GM23338 (cell line): ENCODE measurements around the gene UBE3A. TPM values are rescaled to one million over a fixed set of nuclear protein-coding genes. Genes with fewer than 3 reads are reported as not detected.

ENCODE experiments used
- ATAC-seq: fragments of 200-7000 bp; cut with Tn5 transposase; 3 replicates; pipeline ENCODE4 v1.9.1; 2020
- DNase-seq: peaks from one replicate; pipeline ENCODE4 v3.0.0-alpha.2; 2015; ENCODE audit warnings: low spot score
- H2AFZ ChIP-seq: fragments of 200-600 bp; sonication (generic); 2 replicates; pipeline ENCODE4 v1.8.0; 2016; ENCODE audit warnings: antibody characterized with exemption, mild to moderate bottlenecking, moderate library complexity
- H3F3A ChIP-seq: fragments of 200-600 bp; sonication (generic); replicated peaks from 2 replicates; pipeline ENCODE4 v1.8.0; 2017; ENCODE audit warnings: antibody characterized with exemption, mixed run types, low read depth
- H3K27ac ChIP-seq: fragments of 200-600 bp; sonication (generic); 2 replicates; pipeline ENCODE4 v1.6.1; 2016; ENCODE audit warnings: low read depth
- H3K27me3 ChIP-seq: fragments of 200-600 bp; sonication (generic); 2 replicates; pipeline ENCODE4 v1.8.0; 2016; ENCODE audit warnings: mild to moderate bottlenecking, mixed run types, moderate library complexity; ENCODE audit not compliant: insufficient read depth
- H3K36me3 ChIP-seq: fragments of 200-600 bp; sonication (generic); 2 replicates; pipeline ENCODE4 v1.8.0; 2016; ENCODE audit warnings: mild to moderate bottlenecking; ENCODE audit not compliant: insufficient read depth
- H3K4me1 ChIP-seq: fragments of 200-600 bp; sonication (generic); 2 replicates; pipeline ENCODE4 v1.8.0; 2016; ENCODE audit warnings: mild to moderate bottlenecking, moderate library complexity; ENCODE audit not compliant: insufficient read depth
- H3K4me2 ChIP-seq: fragments of 200-600 bp; sonication (generic); 2 replicates; pipeline ENCODE4 v1.7.1; 2017; ENCODE audit warnings: mixed run types
- H3K4me3 ChIP-seq: fragments of 200-600 bp; sonication (generic); 2 replicates; pipeline ENCODE4 v1.6.1; 2016; ENCODE audit warnings: mixed run types
- H3K79me2 ChIP-seq: fragments of 200-600 bp; sonication (generic); replicated peaks from 2 replicates; pipeline ENCODE4 v1.8.0; 2017; ENCODE audit warnings: mild to moderate bottlenecking; ENCODE audit not compliant: insufficient read depth
- H3K9me2 ChIP-seq: fragments of 200-600 bp; sonication (generic); 2 replicates; pipeline ENCODE4 v1.8.0; 2017; ENCODE audit not compliant: insufficient read depth
- H4K20me1 ChIP-seq: fragments of 200-600 bp; sonication (generic); replicated peaks from 2 replicates; pipeline ENCODE4 v1.8.0; 2017; ENCODE audit warnings: mild to moderate bottlenecking; ENCODE audit not compliant: insufficient read depth
- H3K27ac Mint-ChIP-seq: 2 replicates; pipeline ENCODE4 v1.8.0; 2020; ENCODE audit warnings: inconsistent platforms, mild to moderate bottlenecking, moderate library complexity, mixed read lengths
- H3K27me3 Mint-ChIP-seq: 3 replicates; pipeline ENCODE4 v1.8.0; 2022; ENCODE audit warnings: low read depth, mild to moderate bottlenecking, moderate library complexity, mixed read lengths, inconsistent platforms; ENCODE audit not compliant: insufficient read depth, poor library complexity
- H3K36me3 Mint-ChIP-seq: 3 replicates; pipeline ENCODE4 v1.8.0; 2021; ENCODE audit warnings: low read depth, mild to moderate bottlenecking, inconsistent platforms, moderate library complexity, mixed read lengths
- H3K4me1 Mint-ChIP-seq: 3 replicates; pipeline ENCODE4 v1.8.0; 2020; ENCODE audit warnings: mild to moderate bottlenecking, inconsistent platforms, mixed read lengths
- H3K4me3 Mint-ChIP-seq: 3 replicates; pipeline ENCODE4 v1.8.0; 2021; ENCODE audit warnings: moderate library complexity, mild to moderate bottlenecking, inconsistent platforms, mixed read lengths
- H3K9me3 Mint-ChIP-seq: 3 replicates; pipeline ENCODE4 v1.8.0; 2020; ENCODE audit warnings: moderate library complexity, mild to moderate bottlenecking, inconsistent platforms, mixed read lengths
- CREB1 ChIP-seq: fragments of 250-450 bp; sonication (Bioruptor Pico); IDR thresholded peaks from 2 replicates; pipeline ENCODE4 v1.5.0; 2020; ENCODE audit warnings: low read depth, mild to moderate bottlenecking, moderate library complexity
- EZH2 ChIP-seq: fragments of 200-600 bp; sonication (generic); IDR thresholded peaks from one replicate; pipeline ENCODE4 v1.8.0; 2017; ENCODE audit warnings: antibody characterized with exemption, mild to moderate bottlenecking, low read depth; ENCODE audit not compliant: unreplicated experiment
- JUNB ChIP-seq: IDR thresholded peaks from one replicate; pipeline ENCODE4 v1.6.1; 2016; ENCODE audit warnings: antibody characterized with exemption; ENCODE audit not compliant: unreplicated experiment
- NANOG ChIP-seq: IDR thresholded peaks from 2 replicates; pipeline ENCODE4 v1.6.1; 2016; ENCODE audit warnings: antibody characterized with exemption, borderline replicate concordance
- POLR2AphosphoS5 ChIP-seq: IDR thresholded peaks from 2 replicates; pipeline ENCODE4 v1.6.1; 2016; ENCODE audit warnings: antibody characterized with exemption, low read depth
- STAT1 ChIP-seq: IDR thresholded peaks from one replicate; pipeline ENCODE4 v1.6.1; 2016; ENCODE audit warnings: antibody characterized with exemption; ENCODE audit not compliant: unreplicated experiment
- ZNF331 ChIP-seq: fragments of 250-450 bp; sonication (Bioruptor Pico); IDR thresholded peaks from 2 replicates; pipeline ENCODE4 v1.5.0; 2020; ENCODE audit warnings: low read depth, mild to moderate bottlenecking, moderate library complexity
- polyA plus RNA-seq: library from polyadenylated mRNA; unstranded; fragments of >200 nt; fragmentation: Nextera tagmentation; extraction: Ambion mirVana; gene quantifications from 2 replicates; pipeline ENCODE4 v1.2.1, GENCODE V29; 2016
- total RNA-seq: library from RNA; depleted of rRNA; stranded (reverse); fragments of >200 nt; shearing (Covaris generic); gene quantifications from 2 replicates; pipeline ENCODE4 v1.2.3, GENCODE V29; 2014
- TF ChIP-seq, protein P1 (sequence below): IDR thresholded peaks from one replicate; pipeline ENCODE4 v1.6.1; 2018; ENCODE audit warnings: antibody characterized with exemption; ENCODE audit not compliant: unreplicated experiment
- TF ChIP-seq, protein P2 (sequence below): IDR thresholded peaks from 2 replicates; pipeline ENCODE4 v1.6.1; 2016; ENCODE audit warnings: antibody characterized with exemption
- TF ChIP-seq, protein P3 (sequence below), 2 experiments: fragments of 200-600 bp in 1 of 2; sonication (generic) in 1 of 2; conservative IDR thresholded peaks; 2 replicates each; pipeline versions ENCODE4 v1.5.1 to v1.6.1; 2016 to 2017; ENCODE audit warnings: antibody characterized with exemption in 2 of 2, low read depth in 2 of 2, mild to moderate bottlenecking in 2 of 2, moderate library complexity in 1 of 2

The UBE3A gene
- total and polyA plus RNA-seq, 2 experiments from 2014 or later: 96.1 to 150 TPM

DNA sequence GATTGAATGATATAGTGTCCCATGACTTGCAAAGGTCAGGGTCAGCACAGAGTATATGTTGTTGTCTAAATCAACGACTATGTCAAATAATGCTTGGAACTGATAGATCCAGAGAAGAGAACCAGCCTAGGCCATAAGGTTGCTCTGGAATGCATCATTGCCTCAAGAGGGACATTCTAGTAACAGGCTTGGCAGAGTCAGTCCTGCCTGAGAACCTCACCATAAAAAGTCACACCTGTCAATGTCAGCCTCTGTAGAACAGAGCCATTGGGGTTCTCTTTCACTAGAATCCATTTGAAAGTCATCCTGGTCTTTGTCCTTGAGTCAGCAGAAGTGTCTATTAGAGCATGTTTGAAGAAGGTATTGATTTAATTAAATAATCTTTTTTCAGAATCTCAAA is 31.4 kb upstream of the UBE3A start:
- Mint-ChIP-seq H3K4me1 (no peaks in the 10 kb centered on the region; the same call in 2 of the 3 replicates), H3K27me3 (peaks cover 4% of the 10 kb centered on the region), H3K9me3 (peaks cover 4% of the 10 kb centered on the region; the same call in 2 of the 3 replicates), H3K27ac (no peak overlapping the region), H3K4me3 (no peak overlapping the region), H3K36me3 (no peaks in the 10 kb centered on the region)
- DNase-seq (no peak), ATAC-seq (no peak)
- Histone ChIP-seq H3K4me1 (no peaks in the 10 kb centered on the region), H3K36me3 (no peaks in the 10 kb centered on the region), H4K20me1 (no peaks in the 10 kb centered on the region), H3K4me2 (no peak overlapping the region), H3K27ac (no peak overlapping the region), H3K9me2 (peaks cover 2% of the 10 kb centered on the region; the same call in 1 of the 2 replicates), H3K27me3 (no peaks in the 10 kb centered on the region), H3K79me2 (no peaks in the 10 kb centered on the region), H3K4me3 (no peak overlapping the region), H2AFZ (no peak overlapping the region), H3F3A (no peaks in the 10 kb centered on the region)
- TF ChIP-seq EZH2 (no peak), STAT1 (no peak), NANOG (no peak), JUNB (no peak), ZNF331 (CRISPR knock-in tag) (no peak)
- TF ChIP-seq, protein P1, sequence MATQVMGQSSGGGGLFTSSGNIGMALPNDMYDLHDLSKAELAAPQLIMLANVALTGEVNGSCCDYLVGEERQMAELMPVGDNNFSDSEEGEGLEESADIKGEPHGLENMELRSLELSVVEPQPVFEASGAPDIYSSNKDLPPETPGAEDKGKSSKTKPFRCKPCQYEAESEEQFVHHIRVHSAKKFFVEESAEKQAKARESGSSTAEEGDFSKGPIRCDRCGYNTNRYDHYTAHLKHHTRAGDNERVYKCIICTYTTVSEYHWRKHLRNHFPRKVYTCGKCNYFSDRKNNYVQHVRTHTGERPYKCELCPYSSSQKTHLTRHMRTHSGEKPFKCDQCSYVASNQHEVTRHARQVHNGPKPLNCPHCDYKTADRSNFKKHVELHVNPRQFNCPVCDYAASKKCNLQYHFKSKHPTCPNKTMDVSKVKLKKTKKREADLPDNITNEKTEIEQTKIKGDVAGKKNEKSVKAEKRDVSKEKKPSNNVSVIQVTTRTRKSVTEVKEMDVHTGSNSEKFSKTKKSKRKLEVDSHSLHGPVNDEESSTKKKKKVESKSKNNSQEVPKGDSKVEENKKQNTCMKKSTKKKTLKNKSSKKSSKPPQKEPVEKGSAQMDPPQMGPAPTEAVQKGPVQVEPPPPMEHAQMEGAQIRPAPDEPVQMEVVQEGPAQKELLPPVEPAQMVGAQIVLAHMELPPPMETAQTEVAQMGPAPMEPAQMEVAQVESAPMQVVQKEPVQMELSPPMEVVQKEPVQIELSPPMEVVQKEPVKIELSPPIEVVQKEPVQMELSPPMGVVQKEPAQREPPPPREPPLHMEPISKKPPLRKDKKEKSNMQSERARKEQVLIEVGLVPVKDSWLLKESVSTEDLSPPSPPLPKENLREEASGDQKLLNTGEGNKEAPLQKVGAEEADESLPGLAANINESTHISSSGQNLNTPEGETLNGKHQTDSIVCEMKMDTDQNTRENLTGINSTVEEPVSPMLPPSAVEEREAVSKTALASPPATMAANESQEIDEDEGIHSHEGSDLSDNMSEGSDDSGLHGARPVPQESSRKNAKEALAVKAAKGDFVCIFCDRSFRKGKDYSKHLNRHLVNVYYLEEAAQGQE: no peak
- TF ChIP-seq, protein P2, sequence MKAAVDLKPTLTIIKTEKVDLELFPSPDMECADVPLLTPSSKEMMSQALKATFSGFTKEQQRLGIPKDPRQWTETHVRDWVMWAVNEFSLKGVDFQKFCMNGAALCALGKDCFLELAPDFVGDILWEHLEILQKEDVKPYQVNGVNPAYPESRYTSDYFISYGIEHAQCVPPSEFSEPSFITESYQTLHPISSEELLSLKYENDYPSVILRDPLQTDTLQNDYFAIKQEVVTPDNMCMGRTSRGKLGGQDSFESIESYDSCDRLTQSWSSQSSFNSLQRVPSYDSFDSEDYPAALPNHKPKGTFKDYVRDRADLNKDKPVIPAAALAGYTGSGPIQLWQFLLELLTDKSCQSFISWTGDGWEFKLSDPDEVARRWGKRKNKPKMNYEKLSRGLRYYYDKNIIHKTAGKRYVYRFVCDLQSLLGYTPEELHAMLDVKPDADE: no peak
- TF ChIP-seq, protein P3, sequence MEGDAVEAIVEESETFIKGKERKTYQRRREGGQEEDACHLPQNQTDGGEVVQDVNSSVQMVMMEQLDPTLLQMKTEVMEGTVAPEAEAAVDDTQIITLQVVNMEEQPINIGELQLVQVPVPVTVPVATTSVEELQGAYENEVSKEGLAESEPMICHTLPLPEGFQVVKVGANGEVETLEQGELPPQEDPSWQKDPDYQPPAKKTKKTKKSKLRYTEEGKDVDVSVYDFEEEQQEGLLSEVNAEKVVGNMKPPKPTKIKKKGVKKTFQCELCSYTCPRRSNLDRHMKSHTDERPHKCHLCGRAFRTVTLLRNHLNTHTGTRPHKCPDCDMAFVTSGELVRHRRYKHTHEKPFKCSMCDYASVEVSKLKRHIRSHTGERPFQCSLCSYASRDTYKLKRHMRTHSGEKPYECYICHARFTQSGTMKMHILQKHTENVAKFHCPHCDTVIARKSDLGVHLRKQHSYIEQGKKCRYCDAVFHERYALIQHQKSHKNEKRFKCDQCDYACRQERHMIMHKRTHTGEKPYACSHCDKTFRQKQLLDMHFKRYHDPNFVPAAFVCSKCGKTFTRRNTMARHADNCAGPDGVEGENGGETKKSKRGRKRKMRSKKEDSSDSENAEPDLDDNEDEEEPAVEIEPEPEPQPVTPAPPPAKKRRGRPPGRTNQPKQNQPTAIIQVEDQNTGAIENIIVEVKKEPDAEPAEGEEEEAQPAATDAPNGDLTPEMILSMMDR (conservative IDR thresholded peaks at IDR 0.05; ENCODE audit: low read depth in 2 of 2): no peak

DNA sequence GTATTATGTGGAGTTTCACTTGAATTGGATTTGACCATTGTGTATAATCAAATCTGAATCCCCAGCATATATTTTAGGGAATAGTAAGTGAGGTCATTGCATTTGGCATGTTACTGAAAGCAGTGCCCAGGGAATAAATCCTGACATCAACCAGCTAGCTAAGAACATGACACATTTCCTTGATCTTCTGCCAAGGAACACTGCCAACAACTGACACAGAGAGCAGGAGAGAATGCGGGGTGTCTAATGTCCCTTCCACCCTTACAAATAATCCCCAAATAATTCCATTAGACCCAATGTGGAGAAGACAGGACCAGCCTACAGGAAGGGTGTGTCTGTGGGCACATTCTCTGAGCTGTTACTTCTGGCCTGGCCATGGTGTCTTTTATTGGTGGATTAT is 30.6 kb upstream of the UBE3A start:
- Histone ChIP-seq H3F3A (no peaks in the 10 kb centered on the region), H3K36me3 (no peaks in the 10 kb centered on the region), H3K4me1 (no peaks in the 10 kb centered on the region), H2AFZ (no peak overlapping the region), H3K4me2 (no peak overlapping the region), H3K27ac (no peak overlapping the region), H4K20me1 (no peaks in the 10 kb centered on the region), H3K4me3 (no peak overlapping the region), H3K27me3 (no peaks in the 10 kb centered on the region), H3K79me2 (no peaks in the 10 kb centered on the region), H3K9me2 (peaks cover 2% of the 10 kb centered on the region; the same call in 1 of the 2 replicates)
- no peak for ATAC-seq
- DNase-seq: no peak
- H3K9me3 Mint-ChIP-seq: peaks cover 4% of the 10 kb centered on the region; the same call in 2 of the 3 replicates
- no peaks in the 10 kb centered on the region for H3K4me1 Mint-ChIP-seq
- H3K36me3 Mint-ChIP-seq: no peaks in the 10 kb centered on the region
- peaks cover 4% of the 10 kb centered on the region for H3K27me3 Mint-ChIP-seq
- H3K27ac Mint-ChIP-seq: no peak overlapping the region
- H3K4me3 Mint-ChIP-seq: no peak overlapping the region
- no peak for TF ChIP-seq ZNF331 (CRISPR knock-in tag)
- no peak for TF ChIP-seq EZH2
- TF ChIP-seq, protein P3 (conservative IDR thresholded peaks at IDR 0.05; ENCODE audit: low read depth in 2 of 2): no peak
- no peak for TF ChIP-seq POLR2AphosphoS5
- TF ChIP-seq, protein P1: no peak
- no peak for TF ChIP-seq NANOG
- TF ChIP-seq CREB1 (CRISPR knock-in tag): no peak
- TF ChIP-seq JUNB: no peak
